Fibroblast of gingiva (primary cell): ENCODE data around the gene RFX4.

Experiments used
- DNase-seq: peaks from one replicate; pipeline ENCODE4 v3.0.0-alpha.2; 2011; ENCODE audit warnings: low read depth

Gene RFX4

GRCh38 chr12:106582641-106583230, at the start of gene RFX4:
Gene RFX4, plus strand, starts transcription at chr12:106583004. Its CDS starts 317 bp downstream, at chr12:106583321.
- no peak for DNase-seq

GRCh38 chr12:106541201-106541600, 41.6 kb upstream of the RFX4 start:
- DNase-seq = no peak

- DNase-seq = no peak
Observed at GRCh38 chr12:106551410-106551809, 31.4 kb upstream of the RFX4 start.

GRCh38 chr12:106552228-106552627, 30.6 kb upstream of the RFX4 start:
- no peak for DNase-seq

GRCh38 chr12:106564678-106565329, 18.0 kb upstream of the RFX4 start:
- no peak for DNase-seq

GRCh38 chr12:106566771-106567170, 16.0 kb upstream of the RFX4 start:
- no peak for DNase-seq

GRCh38 chr12:106573239-106573638, 9.6 kb upstream of the RFX4 start:
- DNase-seq = no peak

- DNase-seq = no peak
Observed at GRCh38 chr12:106576848-106577247, 6.0 kb upstream of the RFX4 start.

- DNase-seq = no peak
Observed at GRCh38 chr12:106580671-106581508, 1.9 kb upstream of the RFX4 start.

GRCh38 chr12:106581543-106582248, 1.1 kb upstream of the RFX4 start:
- DNase-seq = no peak

- no peak for DNase-seq
Observed at GRCh38 chr12:106582249-106582591, 584 bp upstream of the RFX4 start.

- DNase-seq = peak; percentile 10
Observed at GRCh38 chr12:106583242-106584103, 669 bp downstream of the RFX4 start.

- DNase-seq = no peak
Observed at GRCh38 chr12:106584104-106585064, 1.6 kb downstream of the RFX4 start.

- no peak for DNase-seq
Observed at GRCh38 chr12:106585105-106585520, 2.3 kb downstream of the RFX4 start.

- no peak for DNase-seq
Observed at GRCh38 chr12:106585521-106586277, 2.9 kb downstream of the RFX4 start.

GRCh38 chr12:106586278-106586802, 3.5 kb downstream of the RFX4 start:
- DNase-seq = no peak

GRCh38 chr12:106586803-106587684, 4.2 kb downstream of the RFX4 start:
- no peak for DNase-seq

GRCh38 chr12:106588771-106589170, 6.0 kb downstream of the RFX4 start:
- DNase-seq = no peak
